Neural cell (in vitro differentiated cells): ENCODE measurements around the gene SYT5. TPM values are rescaled to one million over a fixed set of nuclear protein-coding genes. Genes with fewer than 3 reads are reported as not detected.

Experiments used
- H2AFZ ChIP-seq: fragments of 200-600, 300-800 bp; sonication (generic), shearing (Covaris generic); 2 replicates; pipeline ENCODE4 v1.6.0; 2014; ENCODE audit warnings: low read depth, mild to moderate bottlenecking, antibody characterized with exemption, low read length, moderate library complexity
- H3F3A ChIP-seq: fragments of 200-600 bp; shearing (Covaris generic); 2 replicates; pipeline ENCODE4 v1.6.1; 2016; ENCODE audit warnings: mild to moderate bottlenecking, moderate library complexity, mixed read lengths, antibody characterized with exemption, low read length; ENCODE audit not compliant: insufficient read depth, poor library complexity, severe bottlenecking
- H3K27ac ChIP-seq: fragments of 200-600, 300-800 bp; sonication (generic), shearing (Covaris generic); 2 replicates; pipeline ENCODE4 v1.5.1; 2014; ENCODE audit warnings: mild to moderate bottlenecking, low read length, moderate library complexity
- H3K27me3 ChIP-seq: fragments of 300-800, 200-600 bp; sonication (generic), shearing (Covaris generic); 2 replicates; pipeline ENCODE4 v1.6.0; 2014; ENCODE audit warnings: mild to moderate bottlenecking, low read depth, low read length, moderate library complexity; ENCODE audit not compliant: insufficient read depth
- H3K36me3 ChIP-seq: fragments of 300-800, 200-600 bp; sonication (generic), shearing (Covaris generic); 2 replicates; pipeline ENCODE4 v1.5.1; 2014; ENCODE audit warnings: mild to moderate bottlenecking, antibody characterized with exemption, low read length, moderate library complexity; ENCODE audit not compliant: insufficient read depth
- H3K4me2 ChIP-seq: fragments of 300-800, 200-600 bp; sonication (generic), shearing (Covaris generic); 2 replicates; pipeline ENCODE4 v1.6.0; 2014; ENCODE audit warnings: mild to moderate bottlenecking, low read length
- H3K4me3 ChIP-seq: fragments of 300-800, 200-600 bp; sonication (generic), shearing (Covaris generic); 2 replicates; pipeline ENCODE4 v1.5.1; 2014; ENCODE audit warnings: mild to moderate bottlenecking, low read length, moderate library complexity
- H3K79me2 ChIP-seq: fragments of 200-600 bp; shearing (Covaris generic); replicated peaks from 2 replicates; pipeline ENCODE4 v1.6.0; 2014; ENCODE audit warnings: mild to moderate bottlenecking, low read length, moderate library complexity; ENCODE audit not compliant: insufficient read depth
- H3K9ac ChIP-seq: fragments of 300-800, 200-600 bp; sonication (generic), shearing (Covaris generic); 2 replicates; pipeline ENCODE4 v1.6.1; 2016; ENCODE audit warnings: mild to moderate bottlenecking, low read length, mixed read lengths
- H3K9me2 ChIP-seq: fragments of 200-600 bp; shearing (Covaris generic); 2 replicates; pipeline ENCODE4 v1.6.1; 2016; ENCODE audit warnings: mild to moderate bottlenecking, low read length, mixed read lengths; ENCODE audit not compliant: insufficient read depth
- H3K9me3 ChIP-seq: fragments of 200-600, 300-800 bp; sonication (generic), shearing (Covaris generic); 2 replicates; pipeline ENCODE4 v1.6.1; 2016; ENCODE audit warnings: mild to moderate bottlenecking, mixed run types, low read length, moderate library complexity, mixed read lengths
- H4K20me1 ChIP-seq: fragments of 200-600 bp; shearing (Covaris generic); 2 replicates; pipeline ENCODE4 v1.6.1; 2016; ENCODE audit warnings: mild to moderate bottlenecking, mixed run types; ENCODE audit not compliant: insufficient read depth
- EP300 ChIP-seq: fragments of 450-650 bp; conservative IDR thresholded peaks from 2 replicates; pipeline ENCODE4 v1.6.1; 2014; ENCODE audit warnings: antibody characterized with exemption, mild to moderate bottlenecking, moderate library complexity; ENCODE audit not compliant: poor library complexity, severe bottlenecking
- EZH2 ChIP-seq: fragments of 200-600, 300-800 bp; shearing (Covaris generic), sonication (generic); IDR thresholded peaks from 2 replicates; pipeline ENCODE4 v1.6.1; 2014; ENCODE audit warnings: antibody characterized with exemption, low read length, borderline replicate concordance, mild to moderate bottlenecking; ENCODE audit not compliant: insufficient read depth, poor library complexity, severe bottlenecking
- MXI1 ChIP-seq: fragments of 450-650 bp; conservative IDR thresholded peaks from 2 replicates; pipeline ENCODE4 v1.6.1; 2014; ENCODE audit warnings: antibody characterized with exemption, mild to moderate bottlenecking; ENCODE audit not compliant: poor library complexity, severe bottlenecking
- POLR2AphosphoS5 ChIP-seq: IDR thresholded peaks from 2 replicates; pipeline ENCODE4 v1.6.1; 2012
- RAD21 ChIP-seq: fragments of 450-650 bp; conservative IDR thresholded peaks from 2 replicates; pipeline ENCODE4 v1.6.1; 2014; ENCODE audit warnings: antibody characterized with exemption, mild to moderate bottlenecking, moderate library complexity
- REST ChIP-seq: IDR thresholded peaks from 2 replicates; pipeline ENCODE4 v1.6.1; 2012; ENCODE audit warnings: borderline replicate concordance
- SMC3 ChIP-seq: fragments of 450-650 bp; conservative IDR thresholded peaks from 2 replicates; pipeline ENCODE4 v1.6.1; 2014; ENCODE audit warnings: antibody characterized with exemption, mild to moderate bottlenecking, moderate library complexity; ENCODE audit not compliant: poor library complexity
- TAF1 ChIP-seq: IDR thresholded peaks from 2 replicates; pipeline ENCODE4 v1.6.1; 2012; ENCODE audit warnings: low read depth
- polyA plus RNA-seq: library from polyadenylated mRNA; depleted of rRNA; stranded (reverse); fragments of >200 nt; gene quantifications from 2 replicates; pipeline ENCODE4 v1.2.3, GENCODE V29; 2014
- TF ChIP-seq, protein P1 (sequence below): fragments of 450-650 bp; IDR thresholded peaks from 2 replicates; pipeline ENCODE4 v1.5.1; 2014; ENCODE audit warnings: antibody characterized with exemption, mild to moderate bottlenecking, moderate library complexity; ENCODE audit not compliant: poor library complexity, severe bottlenecking

Gene SYT5
- polyA plus RNA-seq, 1 donor from 2014 or later: 237 TPM

DNA sequence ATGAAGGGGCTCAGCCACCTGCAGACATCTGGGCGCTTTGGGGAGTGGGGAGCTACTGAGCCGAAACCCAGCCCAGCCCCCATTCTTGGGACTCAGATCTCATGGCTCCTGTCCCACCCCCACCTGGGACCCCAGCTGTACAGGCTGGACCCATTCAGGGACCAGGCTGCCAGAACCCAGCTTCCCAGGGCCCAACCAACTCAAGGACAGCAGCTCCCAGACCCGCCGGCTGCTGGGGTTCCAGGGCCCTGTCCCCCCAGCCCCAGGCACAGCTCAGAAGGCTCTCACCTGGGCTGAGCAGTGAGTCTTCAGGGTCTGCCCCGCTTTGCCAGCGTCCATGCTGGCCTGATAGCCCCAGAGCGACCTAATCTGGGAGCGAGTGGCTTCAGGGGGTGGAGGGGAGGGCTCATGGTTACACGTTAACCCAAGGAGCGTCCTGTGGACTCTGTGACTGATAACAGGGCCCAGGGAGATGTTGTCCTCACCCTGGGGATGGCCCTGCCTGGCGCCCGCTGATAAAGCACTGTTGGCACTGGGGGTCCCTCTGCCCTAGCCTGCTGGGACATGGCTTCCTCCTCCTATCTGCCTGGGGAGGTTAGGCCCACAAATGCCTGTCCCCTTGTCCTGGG is 48.4 kb upstream of the SYT5 start, which contains the start of gene TMEM86B (continued):
- TF ChIP-seq, protein P1, sequence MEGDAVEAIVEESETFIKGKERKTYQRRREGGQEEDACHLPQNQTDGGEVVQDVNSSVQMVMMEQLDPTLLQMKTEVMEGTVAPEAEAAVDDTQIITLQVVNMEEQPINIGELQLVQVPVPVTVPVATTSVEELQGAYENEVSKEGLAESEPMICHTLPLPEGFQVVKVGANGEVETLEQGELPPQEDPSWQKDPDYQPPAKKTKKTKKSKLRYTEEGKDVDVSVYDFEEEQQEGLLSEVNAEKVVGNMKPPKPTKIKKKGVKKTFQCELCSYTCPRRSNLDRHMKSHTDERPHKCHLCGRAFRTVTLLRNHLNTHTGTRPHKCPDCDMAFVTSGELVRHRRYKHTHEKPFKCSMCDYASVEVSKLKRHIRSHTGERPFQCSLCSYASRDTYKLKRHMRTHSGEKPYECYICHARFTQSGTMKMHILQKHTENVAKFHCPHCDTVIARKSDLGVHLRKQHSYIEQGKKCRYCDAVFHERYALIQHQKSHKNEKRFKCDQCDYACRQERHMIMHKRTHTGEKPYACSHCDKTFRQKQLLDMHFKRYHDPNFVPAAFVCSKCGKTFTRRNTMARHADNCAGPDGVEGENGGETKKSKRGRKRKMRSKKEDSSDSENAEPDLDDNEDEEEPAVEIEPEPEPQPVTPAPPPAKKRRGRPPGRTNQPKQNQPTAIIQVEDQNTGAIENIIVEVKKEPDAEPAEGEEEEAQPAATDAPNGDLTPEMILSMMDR: no peak
- no peak for TF ChIP-seq SMC3

DNA sequence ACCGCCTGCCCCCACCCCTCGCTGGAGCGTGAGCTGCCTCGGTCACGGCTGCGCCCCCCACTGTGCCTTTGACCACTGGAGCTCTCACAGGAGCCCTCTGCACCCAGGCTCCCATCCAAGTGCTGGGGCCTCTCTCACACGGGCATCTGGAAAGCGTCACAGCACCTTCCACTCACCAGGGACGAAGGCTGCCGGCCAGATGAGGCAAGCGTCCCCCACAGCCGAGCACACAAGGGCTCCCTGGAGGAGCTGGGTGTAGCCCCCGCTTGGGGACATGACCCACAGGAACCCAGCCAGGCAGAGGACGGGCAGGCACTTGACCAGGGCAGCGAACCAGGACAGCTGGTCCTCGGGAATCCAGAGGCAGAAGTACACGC is 47.9 kb upstream of the SYT5 start:
- no peaks in the 10 kb centered on the region for H3K9me2 ChIP-seq
- no peak overlapping the region for H3K27ac ChIP-seq
- no peaks in the 10 kb centered on the region for H3K79me2 ChIP-seq
- no peak overlapping the region for H2AFZ ChIP-seq
- no peak overlapping the region for H3K9ac ChIP-seq
- no peaks in the 10 kb centered on the region for H4K20me1 ChIP-seq
- no peaks in the 10 kb centered on the region for H3K36me3 ChIP-seq
- H3F3A ChIP-seq: no peaks in the 10 kb centered on the region
- H3K9me3 ChIP-seq: no peaks in the 10 kb centered on the region
- TF ChIP-seq EZH2: no peak
- TF ChIP-seq REST: no peak
- no peak for TF ChIP-seq EP300
- TF ChIP-seq TAF1: no peak
- TF ChIP-seq POLR2AphosphoS5: no peak
- TF ChIP-seq SMC3: no peak
- TF ChIP-seq, protein P1: no peak
- no peak for TF ChIP-seq RAD21
- no peak for TF ChIP-seq MXI1
- H3K4me2 ChIP-seq: no peak overlapping the region
- H3K27me3 ChIP-seq: no peaks in the 10 kb centered on the region
- H3K4me3 ChIP-seq: no peak overlapping the region
